HL-60 (cell line): Measurements from ENCODE around the gene VPS35L.

Experiments
- DNase-seq, 2 experiments: peaks; one replicate each; pipeline ENCODE4 v3.0.0-alpha.2; 2010 to 2020; ENCODE audit warnings: low read depth in 1 of 2, low spot score in 1 of 2
- H3K27ac ChIP-seq: fragments of 250-450 bp; sonication (Bioruptor Pico); replicated peaks from 2 replicates; pipeline ENCODE4 v1.5.1; 2020; ENCODE audit warnings: mild to moderate bottlenecking, moderate library complexity
- H3K27me3 ChIP-seq: fragments of 250-450 bp; sonication (Bioruptor Pico); 2 replicates; pipeline ENCODE4 v1.5.1; 2021; ENCODE audit warnings: mild to moderate bottlenecking, moderate library complexity; ENCODE audit not compliant: insufficient read depth, poor library complexity, severe bottlenecking
- H3K4me3 ChIP-seq: replicated peaks from 2 replicates; pipeline ENCODE4 v1.5.1; 2011; ENCODE audit warnings: mild to moderate bottlenecking, control low read depth, low read length; ENCODE audit not compliant: insufficient read depth
- GABPA ChIP-seq: IDR thresholded peaks from 2 replicates; pipeline ENCODE4 v1.6.1; 2012; ENCODE audit warnings: low read depth
- POLR2AphosphoS5 ChIP-seq: IDR thresholded peaks from 2 replicates; pipeline ENCODE4 v1.6.1; 2012; ENCODE audit warnings: low read depth
- SPI1 ChIP-seq: IDR thresholded peaks from 2 replicates; pipeline ENCODE4 v1.6.1; 2012; ENCODE audit warnings: low read depth, mild to moderate bottlenecking, borderline replicate concordance
- TF ChIP-seq, protein P1 (sequence below): IDR thresholded peaks from 2 replicates; pipeline ENCODE4 v1.6.1; 2012; ENCODE audit warnings: low read depth; ENCODE audit not compliant: insufficient replicate concordance
- TF ChIP-seq, protein P2 (sequence below): IDR thresholded peaks from one replicate; pipeline ENCODE4 v1.5.1; 2011; ENCODE audit warnings: low read length, control low read depth, inconsistent platforms; ENCODE audit not compliant: insufficient read depth

VPS35L gene

GRCh38 chr16:19567560-19567959 is 12.1 kb downstream of the VPS35L start:
- H3K4me3 ChIP-seq = no peak overlapping the region
- no peak for DNase-seq
- no peaks in the 10 kb centered on the region for H3K27me3 ChIP-seq
- TF ChIP-seq SPI1 = no peak
- TF ChIP-seq, protein P1, sequence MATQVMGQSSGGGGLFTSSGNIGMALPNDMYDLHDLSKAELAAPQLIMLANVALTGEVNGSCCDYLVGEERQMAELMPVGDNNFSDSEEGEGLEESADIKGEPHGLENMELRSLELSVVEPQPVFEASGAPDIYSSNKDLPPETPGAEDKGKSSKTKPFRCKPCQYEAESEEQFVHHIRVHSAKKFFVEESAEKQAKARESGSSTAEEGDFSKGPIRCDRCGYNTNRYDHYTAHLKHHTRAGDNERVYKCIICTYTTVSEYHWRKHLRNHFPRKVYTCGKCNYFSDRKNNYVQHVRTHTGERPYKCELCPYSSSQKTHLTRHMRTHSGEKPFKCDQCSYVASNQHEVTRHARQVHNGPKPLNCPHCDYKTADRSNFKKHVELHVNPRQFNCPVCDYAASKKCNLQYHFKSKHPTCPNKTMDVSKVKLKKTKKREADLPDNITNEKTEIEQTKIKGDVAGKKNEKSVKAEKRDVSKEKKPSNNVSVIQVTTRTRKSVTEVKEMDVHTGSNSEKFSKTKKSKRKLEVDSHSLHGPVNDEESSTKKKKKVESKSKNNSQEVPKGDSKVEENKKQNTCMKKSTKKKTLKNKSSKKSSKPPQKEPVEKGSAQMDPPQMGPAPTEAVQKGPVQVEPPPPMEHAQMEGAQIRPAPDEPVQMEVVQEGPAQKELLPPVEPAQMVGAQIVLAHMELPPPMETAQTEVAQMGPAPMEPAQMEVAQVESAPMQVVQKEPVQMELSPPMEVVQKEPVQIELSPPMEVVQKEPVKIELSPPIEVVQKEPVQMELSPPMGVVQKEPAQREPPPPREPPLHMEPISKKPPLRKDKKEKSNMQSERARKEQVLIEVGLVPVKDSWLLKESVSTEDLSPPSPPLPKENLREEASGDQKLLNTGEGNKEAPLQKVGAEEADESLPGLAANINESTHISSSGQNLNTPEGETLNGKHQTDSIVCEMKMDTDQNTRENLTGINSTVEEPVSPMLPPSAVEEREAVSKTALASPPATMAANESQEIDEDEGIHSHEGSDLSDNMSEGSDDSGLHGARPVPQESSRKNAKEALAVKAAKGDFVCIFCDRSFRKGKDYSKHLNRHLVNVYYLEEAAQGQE = no peak
- TF ChIP-seq, protein P2, sequence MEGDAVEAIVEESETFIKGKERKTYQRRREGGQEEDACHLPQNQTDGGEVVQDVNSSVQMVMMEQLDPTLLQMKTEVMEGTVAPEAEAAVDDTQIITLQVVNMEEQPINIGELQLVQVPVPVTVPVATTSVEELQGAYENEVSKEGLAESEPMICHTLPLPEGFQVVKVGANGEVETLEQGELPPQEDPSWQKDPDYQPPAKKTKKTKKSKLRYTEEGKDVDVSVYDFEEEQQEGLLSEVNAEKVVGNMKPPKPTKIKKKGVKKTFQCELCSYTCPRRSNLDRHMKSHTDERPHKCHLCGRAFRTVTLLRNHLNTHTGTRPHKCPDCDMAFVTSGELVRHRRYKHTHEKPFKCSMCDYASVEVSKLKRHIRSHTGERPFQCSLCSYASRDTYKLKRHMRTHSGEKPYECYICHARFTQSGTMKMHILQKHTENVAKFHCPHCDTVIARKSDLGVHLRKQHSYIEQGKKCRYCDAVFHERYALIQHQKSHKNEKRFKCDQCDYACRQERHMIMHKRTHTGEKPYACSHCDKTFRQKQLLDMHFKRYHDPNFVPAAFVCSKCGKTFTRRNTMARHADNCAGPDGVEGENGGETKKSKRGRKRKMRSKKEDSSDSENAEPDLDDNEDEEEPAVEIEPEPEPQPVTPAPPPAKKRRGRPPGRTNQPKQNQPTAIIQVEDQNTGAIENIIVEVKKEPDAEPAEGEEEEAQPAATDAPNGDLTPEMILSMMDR = no peak
- TF ChIP-seq GABPA = no peak
- TF ChIP-seq POLR2AphosphoS5 = no peak
- H3K27ac ChIP-seq = no peak overlapping the region

DNA sequence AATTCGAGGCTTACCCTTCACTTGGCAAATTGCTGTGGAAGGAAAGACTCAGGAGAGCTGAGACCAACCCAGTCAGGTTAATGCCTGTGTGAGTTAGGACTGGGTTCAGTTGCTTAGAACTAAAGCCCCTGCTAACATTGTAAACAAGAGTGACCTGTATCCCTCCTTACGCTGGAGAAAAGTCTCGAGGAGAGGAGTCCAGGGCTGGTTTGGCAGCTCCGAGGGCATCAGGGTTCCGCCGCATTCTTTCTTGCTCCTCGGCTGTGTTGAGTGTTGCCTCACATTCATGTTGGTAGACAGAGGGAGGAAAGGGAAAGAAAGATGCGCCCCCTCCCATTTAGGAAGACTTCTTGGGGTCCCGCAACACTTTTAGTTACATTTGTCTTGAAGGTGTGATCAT is 18.5 kb downstream of the VPS35L start:
- Histone ChIP-seq H3K27ac (no peak overlapping the region), H3K4me3 (no peak overlapping the region), H3K27me3 (no peaks in the 10 kb centered on the region)
- no peak for DNase-seq
- no peak for TF ChIP-seq GABPA
- no peak for TF ChIP-seq SPI1
- TF ChIP-seq, protein P1 = no peak
- no peak for TF ChIP-seq POLR2AphosphoS5
- TF ChIP-seq, protein P2 = no peak

- no peak for DNase-seq
- TF ChIP-seq POLR2AphosphoS5 = no peak
- no peak for TF ChIP-seq SPI1
- TF ChIP-seq, protein P2 = no peak
- TF ChIP-seq, protein P1 = no peak
- no peak for TF ChIP-seq GABPA
- H3K27ac ChIP-seq = no peak overlapping the region
- H3K4me3 ChIP-seq = no peak overlapping the region
- H3K27me3 ChIP-seq = no peaks in the 10 kb centered on the region
Observed at GRCh38 chr16:19574615-19575014, 19.1 kb downstream of the VPS35L start.
